OCI-LY7 (cell line): ENCODE measurements around the gene THRAP3. TPM values are rescaled to one million over a fixed set of nuclear protein-coding genes. Genes with fewer than 3 reads are reported as not detected.

Source experiments
- BruUV-seq: library from RNA; stranded (reverse); fragments of 400-500 nt; replicated peaks from 2 replicates; lab custom pipeline; 2021; lab: Mats Ljungman, UMichigan
- CTCF ChIA-PET: fragments of 300-600 bp; sonication (Branson Sonifier 250); formaldehyde crosslinking; loops from one replicate; lab custom pipeline; 2022; ENCODE audit warnings: antibody characterized with exemption; ENCODE audit not compliant: unreplicated experiment; lab: Charles Lee
- POLR2A ChIA-PET: fragments of 300-600 bp; sonication (Branson Sonifier 250); formaldehyde crosslinking; loops from one replicate; lab custom pipeline; 2022; ENCODE audit warnings: antibody characterized with exemption; lab: Charles Lee
- DNase-seq: peaks from one replicate; pipeline ENCODE4 v3.0.0-alpha.2; 2015; ENCODE audit warnings: low spot score
- H2AFZ ChIP-seq: fragments of 200-600 bp; sonication (generic), shearing (Covaris generic); 2 replicates; pipeline ENCODE4 v1.6.1; 2014; ENCODE audit warnings: mild to moderate bottlenecking, antibody characterized with exemption, low read length, moderate library complexity
- H3K27ac ChIP-seq: fragments of 200-600 bp; sonication (generic); 2 replicates; pipeline ENCODE4 v1.5.1; 2014; ENCODE audit warnings: mixed run types, low read depth, mild to moderate bottlenecking, moderate library complexity, low read length, inconsistent platforms; ENCODE audit not compliant: poor library complexity, severe bottlenecking
- H3K36me3 ChIP-seq: fragments of 200-600 bp; sonication (generic); 2 replicates; pipeline ENCODE4 v1.6.1; 2014; ENCODE audit warnings: mild to moderate bottlenecking, antibody characterized with exemption, low read length, moderate library complexity, mixed read lengths; ENCODE audit not compliant: insufficient read depth
- H3K4me1 ChIP-seq: fragments of 200-600 bp; sonication (generic); 2 replicates; pipeline ENCODE4 v1.5.1; 2014; ENCODE audit warnings: mild to moderate bottlenecking, low read length; ENCODE audit not compliant: insufficient read depth, poor library complexity, severe bottlenecking
- H3K4me2 ChIP-seq: fragments of 200-600 bp; sonication (generic); 2 replicates; pipeline ENCODE4 v1.6.1; 2014; ENCODE audit warnings: mild to moderate bottlenecking, low read length
- H3K4me3 ChIP-seq: fragments of 200-600 bp; sonication (generic); 2 replicates; pipeline ENCODE4 v1.5.1; 2014; ENCODE audit warnings: mild to moderate bottlenecking, low read depth, low read length; ENCODE audit not compliant: poor library complexity, severe bottlenecking
- H3K79me2 ChIP-seq: fragments of 200-600 bp; sonication (generic); 2 replicates; pipeline ENCODE4 v1.6.1; 2016; ENCODE audit warnings: low read depth, mild to moderate bottlenecking, low read length, moderate library complexity, mixed read lengths; ENCODE audit not compliant: insufficient read depth
- H3K9me2 ChIP-seq: fragments of 200-600 bp; sonication (generic); 2 replicates; pipeline ENCODE4 v1.6.1; 2016; ENCODE audit warnings: mild to moderate bottlenecking, low read length, mixed read lengths; ENCODE audit not compliant: insufficient read depth
- H3K9me3 ChIP-seq: fragments of 200-600 bp; sonication (generic); 2 replicates; pipeline ENCODE4 v1.6.1; 2014; ENCODE audit warnings: mild to moderate bottlenecking, mixed run types, low read length, mixed read lengths
- H4K20me1 ChIP-seq: fragments of 200-600 bp; sonication (generic); 2 replicates; pipeline ENCODE4 v1.6.1; 2014; ENCODE audit warnings: mild to moderate bottlenecking, antibody characterized with exemption, low read length, moderate library complexity, mixed read lengths; ENCODE audit not compliant: insufficient read depth
- EZH2phosphoT487 ChIP-seq: fragments of 200-600 bp; sonication (generic); IDR thresholded peaks from 2 replicates; pipeline ENCODE4 v1.6.1; 2018; ENCODE audit warnings: low read depth, borderline replicate concordance, mild to moderate bottlenecking, mixed run types, antibody characterized with exemption, low read length, moderate library complexity, mixed read lengths
- intact Hi-C: fragments of 100-400 bp; cut with micrococcal nuclease; formaldehyde crosslinking; loops from one replicate; pipeline ENCODE4 v1.10.0; 2022; ENCODE audit not compliant: unreplicated experiment
- total RNA-seq, 2 experiments: library from RNA; depleted of rRNA in 1 of 2; stranded (reverse); fragments of >200 nt in 1 of 2; shearing (Covaris generic) in 1 of 2; gene quantifications; 2 replicates each; pipeline ENCODE4 v1.2.3, GENCODE V29; 2014 to 2022
- TF ChIP-seq, protein P1 (sequence below): fragments of 200-600 bp; sonication (generic); conservative IDR thresholded peaks from 2 replicates; pipeline ENCODE4 v1.5.1; 2014; ENCODE audit warnings: mild to moderate bottlenecking, antibody characterized with exemption, low read length, moderate library complexity, mixed read lengths

The THRAP3 gene
- total RNA-seq, 2 experiments from 2014 or later = 98.7 to 132 TPM

- Histone ChIP-seq H3K27ac (no peak overlapping the region), H3K9me2 (no peaks in the 10 kb centered on the region), H2AFZ (no peak overlapping the region), H4K20me1 (peaks cover 18% of the 10 kb centered on the region), H3K9me3 (no peaks in the 10 kb centered on the region), H3K4me2 (no peak overlapping the region), H3K36me3 (peaks cover 94% of the 10 kb centered on the region), H3K79me2 (peaks cover 98% of the 10 kb centered on the region), H3K4me1 (peaks cover 12% of the 10 kb centered on the region), H3K4me3 (no peak overlapping the region)
- POLR2A ChIA-PET = no interaction called here
- no peak for TF ChIP-seq EZH2phosphoT487
- TF ChIP-seq, protein P1, sequence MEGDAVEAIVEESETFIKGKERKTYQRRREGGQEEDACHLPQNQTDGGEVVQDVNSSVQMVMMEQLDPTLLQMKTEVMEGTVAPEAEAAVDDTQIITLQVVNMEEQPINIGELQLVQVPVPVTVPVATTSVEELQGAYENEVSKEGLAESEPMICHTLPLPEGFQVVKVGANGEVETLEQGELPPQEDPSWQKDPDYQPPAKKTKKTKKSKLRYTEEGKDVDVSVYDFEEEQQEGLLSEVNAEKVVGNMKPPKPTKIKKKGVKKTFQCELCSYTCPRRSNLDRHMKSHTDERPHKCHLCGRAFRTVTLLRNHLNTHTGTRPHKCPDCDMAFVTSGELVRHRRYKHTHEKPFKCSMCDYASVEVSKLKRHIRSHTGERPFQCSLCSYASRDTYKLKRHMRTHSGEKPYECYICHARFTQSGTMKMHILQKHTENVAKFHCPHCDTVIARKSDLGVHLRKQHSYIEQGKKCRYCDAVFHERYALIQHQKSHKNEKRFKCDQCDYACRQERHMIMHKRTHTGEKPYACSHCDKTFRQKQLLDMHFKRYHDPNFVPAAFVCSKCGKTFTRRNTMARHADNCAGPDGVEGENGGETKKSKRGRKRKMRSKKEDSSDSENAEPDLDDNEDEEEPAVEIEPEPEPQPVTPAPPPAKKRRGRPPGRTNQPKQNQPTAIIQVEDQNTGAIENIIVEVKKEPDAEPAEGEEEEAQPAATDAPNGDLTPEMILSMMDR = no peak
- DNase-seq = no peak
- no TSS peak for BruUV-seq
- CTCF ChIA-PET = no interaction called here
- intact Hi-C loops = no loop called here
Observed at GRCh38 chr1:36231191-36231590, 6.9 kb downstream of the THRAP3 start.

GRCh38 chr1:36232212-36233095 lies 8.2 kb downstream of the THRAP3 start:
- H3K9me3 ChIP-seq = no peaks in the 10 kb centered on the region
- H3K27ac ChIP-seq = no peak overlapping the region
- peaks cover 5% of the 10 kb centered on the region for H3K4me1 ChIP-seq
- DNase-seq = no peak
- intact Hi-C loops = no loop called here
- H3K4me3 ChIP-seq = no peak overlapping the region
- no TSS peak for BruUV-seq
- peak overlapping the region; percentile 42; the same call in 1 of the 2 replicates for H3K4me2 ChIP-seq
- CTCF ChIA-PET = no interaction called here
- POLR2A ChIA-PET = no interaction called here
- H4K20me1 ChIP-seq = peaks cover 11% of the 10 kb centered on the region
- TF ChIP-seq, protein P1 = no peak
- TF ChIP-seq EZH2phosphoT487 = no peak
- no peak overlapping the region for H2AFZ ChIP-seq
- no peaks in the 10 kb centered on the region for H3K9me2 ChIP-seq
- peaks cover 94% of the 10 kb centered on the region for H3K36me3 ChIP-seq
- peaks cover 98% of the 10 kb centered on the region for H3K79me2 ChIP-seq

DNA sequence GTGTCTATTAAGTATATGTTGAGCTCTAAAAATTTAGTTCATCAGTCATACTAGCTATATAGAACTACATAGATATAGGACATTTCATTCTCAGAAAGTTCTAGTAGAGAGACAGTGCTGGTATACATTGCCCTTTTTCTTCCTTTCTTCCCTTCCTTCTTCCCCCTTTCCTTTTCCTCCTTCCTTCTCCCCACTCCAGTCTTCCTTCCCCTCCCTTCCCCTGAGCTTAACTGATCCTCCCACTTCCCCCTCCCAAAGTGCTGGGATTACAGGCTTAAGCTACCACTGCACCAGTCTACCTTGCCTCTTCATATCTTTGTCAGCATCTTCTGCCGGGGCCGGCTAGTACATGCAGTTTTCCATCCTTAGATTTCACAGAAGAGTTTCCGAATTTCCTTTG lies 12.1 kb downstream of the THRAP3 start:
- Histone ChIP-seq H3K27ac (no peak overlapping the region), H3K9me3 (no peaks in the 10 kb centered on the region), H2AFZ (no peak overlapping the region), H4K20me1 (peaks cover 17% of the 10 kb centered on the region), H3K4me1 (peaks cover 5% of the 10 kb centered on the region), H3K4me2 (no peak overlapping the region), H3K79me2 (peaks cover 100% of the 10 kb centered on the region), H3K9me2 (no peaks in the 10 kb centered on the region), H3K36me3 (peaks cover 92% of the 10 kb centered on the region), H3K4me3 (no peak overlapping the region)
- CTCF ChIA-PET = no interaction called here
- TF ChIP-seq, protein P1 = no peak
- no peak for TF ChIP-seq EZH2phosphoT487
- POLR2A ChIA-PET = interaction anchor here (1.0 kb wide), 2 partner anchors 12 to 88 kb away, joined by 3 to 6 read pairs; partner anchors contain the start of gene THRAP3
- BruUV-seq = no TSS peak
- intact Hi-C loops = no loop called here
- no peak for DNase-seq
